ENCODE measurements around the gene TTC5. TPM values are rescaled to one million over a fixed set of nuclear protein-coding genes. Genes with fewer than 3 reads are reported as not detected.

The TTC5 gene
- total RNA-seq, 4 donors from 2014 or later = 5.6 to 14.9 (median 9.7) TPM

GRCh38 chr14:20247646-20248246 is 58.0 kb downstream of the TTC5 start:
- intact Hi-C loops (cut with DNase I; ENCODE audit: low total_unique reads) = no loop called here
- in situ Hi-C loops (cut with MboI; ENCODE audit: low pct_ligation_motif_present in 1 of 4, low pct_unique_long_range_greater_than_20kb in 1 of 4, low sequenced_read_pairs in 3 of 4) = no loop called here

More at GRCh38 chr14:20247646-20248246, 58.0 kb downstream of the TTC5 start:
- TF ChIP-seq EP300 (IDR thresholded peaks at IDR 0.05; ENCODE audit: low read depth) (no peak), POLR2AphosphoS5 (IDR thresholded peaks at IDR 0.05) (no peak), CTCF (IDR thresholded peaks at IDR 0.05) (no peak), POLR2A (IDR thresholded peaks at IDR 0.05) (no peak)
- Histone ChIP-seq H3K4me1 (no peaks in the 10 kb centered on the region), H3K9me3 (peaks cover 4 to 6% of the 10 kb centered on the region in 2 donors), H3K27me3 (no peaks in the 10 kb centered on the region), H3K4me3 (no peak overlapping the region), H3K36me3 (no peaks in the 10 kb centered on the region), H3K27ac (no peak overlapping the region)
- DNase-seq = no peak
- 64% methylated on average over 3 of the region's 3 CpGs; no CpG with 5 or more reads in 1 of the 2 donors for WGBS, 2 donors (ENCODE audit: low coverage in 1 of 2)

Small RNA genes within 50 kb of the gene (small RNA-seq; reads per million reads assigned to genes)
- gene SNORA79B = 0 reads per million in 4 donors
- 194 to 666 (median 263) reads per million in 4 donors for gene SNORD126

Other genes starting within 250 kb of the TTC5 start
- gene OR4L1, start 245.9 kb downstream of the TTC5 start, total RNA-seq = not detected
- gene OR4K17, start 195.2 kb downstream of the TTC5 start, total RNA-seq = not detected
- not detected for gene OR4N5, start 167.1 kb downstream of the TTC5 start, total RNA-seq
- gene OR11G2, start 115.1 kb downstream of the TTC5 start, total RNA-seq = not detected
- not detected for gene OR11H6, start 82.2 kb downstream of the TTC5 start, total RNA-seq
- not detected for gene OR11H7, start 77.0 kb downstream of the TTC5 start, total RNA-seq
- not detected for gene OR11H4, start 66.7 kb downstream of the TTC5 start, total RNA-seq
- gene CCNB1IP1, start 27.3 kb upstream of the TTC5 start, total RNA-seq = 10 to 100 TPM; 11.9 to 38.3 (median 23.9) TPM
- 10 to 100 TPM in 2 of 4 donors, 1 to 10 TPM in 2; 4.4 to 96.5 (median 9.1) TPM for gene PARP2, start 37.7 kb upstream of the TTC5 start, total RNA-seq
- 100 to 1,000 TPM in 1 of 4 donors, 10 to 100 TPM in 3; 72.2 to 216 (median 79.9) TPM for gene TEP1, start 107.5 kb upstream of the TTC5 start, total RNA-seq
- under 1 TPM in 2 of 4 donors, not detected in 2; 0.16 to 0.27 TPM for gene KLHL33, start 130.2 kb upstream of the TTC5 start, total RNA-seq
- 100 to 1,000 TPM in 1 of 4 donors, 10 to 100 TPM in 3; 26.7 to 146 (median 64.7) TPM for gene OSGEP, start 148.9 kb upstream of the TTC5 start, total RNA-seq
- gene APEX1, start 149.3 kb upstream of the TTC5 start, total RNA-seq = 100 to 1,000 TPM; 108 to 120 (median 111) TPM
- gene PIP4P1, start 155.5 kb upstream of the TTC5 start, total RNA-seq = 10 to 100 TPM; 18.7 to 49.4 (median 31.1) TPM
- gene PNP, start 163.5 kb upstream of the TTC5 start, total RNA-seq = 10 to 100 TPM; 18.9 to 62.1 (median 32.7) TPM
- not detected for gene RNASE10, start 199.6 kb upstream of the TTC5 start, total RNA-seq

All from transverse colon (tissue), 4 donors.